M059J (cell line): Measurements from ENCODE around the gene PDE1C. TPM values are rescaled to one million over a fixed set of nuclear protein-coding genes. Genes with fewer than 3 reads are reported as not detected.

ENCODE experiments used
- DNase-seq: peaks from one replicate; pipeline ENCODE4 v3.0.0-alpha.2; 2012; ENCODE audit warnings: low read depth
- total RNA-seq: library from RNA; depleted of rRNA; stranded (reverse); fragments of >200 nt; shearing (Covaris generic); gene quantifications from 2 replicates; pipeline ENCODE4 v1.2.3, GENCODE V29; 2014

Gene PDE1C
- total RNA-seq, 1 experiment from 2014 or later, result 70.6 TPM

DNA sequence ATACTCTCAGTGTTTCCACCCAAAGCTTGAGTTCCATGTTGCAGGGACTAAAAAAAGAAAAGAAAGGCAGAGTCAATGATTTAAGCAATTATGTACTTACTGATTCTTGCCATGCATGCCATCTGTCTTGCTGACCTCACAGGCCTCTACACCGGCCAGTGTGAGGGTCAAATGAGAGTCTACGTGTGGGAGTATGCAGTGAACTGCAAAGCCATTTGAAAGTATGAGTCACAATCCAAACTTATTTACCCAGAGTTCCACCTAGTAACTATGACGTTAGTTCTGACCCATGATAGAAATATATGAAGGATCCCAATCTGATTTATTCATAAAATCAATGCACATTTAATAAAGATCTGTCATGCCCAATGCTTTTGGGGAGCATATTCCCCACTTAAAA is 26.5 kb downstream of the PDE1C start:
- DNase-seq, result peak; percentile 94

DNA sequence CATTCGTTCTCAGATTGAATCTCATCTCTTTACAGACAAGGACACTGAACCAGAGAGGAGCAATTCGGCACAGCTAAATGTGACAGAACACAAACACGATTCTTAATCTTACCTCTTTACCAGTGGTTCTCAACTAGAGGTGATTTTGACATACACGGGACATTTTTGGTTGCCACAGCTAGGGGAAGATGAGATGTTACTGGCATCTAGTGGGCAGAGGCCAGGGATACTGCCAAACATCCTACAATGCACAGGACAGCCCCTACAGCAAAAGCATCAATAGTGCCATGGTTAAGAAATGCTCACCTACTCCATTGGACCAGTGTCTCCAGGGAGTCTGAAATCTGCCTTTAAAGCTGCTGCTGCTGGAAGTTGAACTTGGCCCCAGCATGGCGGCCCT is 27.3 kb downstream of the PDE1C start:
- DNase-seq, result no peak

DNA sequence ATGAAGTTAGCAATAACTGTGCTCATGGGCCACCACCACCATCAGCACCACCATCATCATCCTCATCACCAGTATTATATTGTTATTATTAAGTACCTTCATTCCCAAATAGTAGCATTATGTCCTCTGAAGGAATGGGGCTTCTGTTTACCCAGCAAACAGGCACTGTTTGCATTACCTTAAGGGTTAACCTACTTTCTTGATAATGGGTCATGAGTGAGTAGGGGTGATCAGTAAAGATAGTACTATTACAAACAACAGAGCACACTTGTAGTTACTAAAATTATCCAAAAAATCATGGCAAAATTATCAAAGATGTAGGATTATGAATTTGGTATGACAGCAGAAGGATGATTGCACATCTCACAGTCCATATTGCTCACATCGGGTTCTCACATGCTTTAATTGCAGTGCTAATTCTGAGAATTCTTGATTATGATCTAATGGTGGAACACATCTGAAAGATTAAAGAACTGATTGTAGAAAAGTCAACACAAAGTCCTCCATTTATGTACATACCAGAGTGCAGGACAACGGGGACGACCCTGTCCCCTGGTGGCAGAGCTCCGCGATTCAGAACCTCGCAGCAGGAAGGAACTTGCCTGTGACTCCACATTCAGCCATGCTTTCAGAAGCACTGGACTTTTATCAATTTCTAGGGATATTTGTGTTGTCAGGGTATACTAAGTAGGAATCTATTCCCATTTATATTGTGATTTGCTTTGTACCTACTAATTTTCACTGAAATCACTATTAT is 31.0 kb downstream of the PDE1C start:
- DNase-seq, result no peak

DNA sequence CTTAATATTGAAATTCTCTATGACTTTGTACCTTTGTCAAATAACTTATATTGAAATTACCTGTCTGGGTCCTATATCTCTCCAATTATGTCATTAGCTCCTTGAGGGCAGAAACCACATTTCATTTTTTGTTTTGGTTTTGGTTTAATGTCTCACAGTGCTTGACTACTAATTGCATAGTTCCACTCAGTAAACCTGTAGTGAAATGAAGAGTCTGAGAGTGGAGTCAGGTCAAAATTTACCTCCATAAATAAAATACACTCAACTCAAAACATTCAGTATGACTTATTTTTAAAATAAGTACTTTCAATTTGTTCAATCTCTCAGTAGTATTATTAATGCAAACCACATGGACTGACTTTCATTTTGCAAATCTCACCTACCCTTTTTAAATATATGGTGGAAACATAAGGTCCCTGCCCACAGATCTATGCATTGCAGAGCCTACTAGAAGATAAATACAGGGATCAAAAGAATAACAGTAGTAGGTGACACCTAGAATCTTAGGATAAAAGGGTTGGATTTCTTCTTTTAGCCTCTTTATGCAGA is 32.5 kb downstream of the PDE1C start:
- DNase-seq, result peak; percentile 51

DNA sequence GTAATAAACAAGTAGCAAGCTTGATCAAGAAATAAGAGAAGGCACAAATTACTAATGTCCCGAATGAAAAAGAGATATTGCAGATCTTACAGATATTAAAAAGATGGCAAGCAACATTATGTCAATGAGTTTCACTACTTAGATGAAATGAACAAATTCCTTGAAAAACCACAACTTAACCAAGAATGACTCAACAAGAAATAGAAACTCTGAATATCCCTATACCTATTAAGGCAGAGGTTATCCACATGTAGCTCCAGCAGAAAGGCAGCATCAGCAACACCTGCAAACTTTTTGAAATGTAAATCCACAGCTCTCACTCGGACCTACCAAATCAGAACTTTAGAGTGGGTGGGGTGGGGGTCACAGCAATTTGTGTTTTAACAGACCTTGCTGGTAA is 33.6 kb downstream of the PDE1C start:
- DNase-seq, result peak; percentile 80

DNA sequence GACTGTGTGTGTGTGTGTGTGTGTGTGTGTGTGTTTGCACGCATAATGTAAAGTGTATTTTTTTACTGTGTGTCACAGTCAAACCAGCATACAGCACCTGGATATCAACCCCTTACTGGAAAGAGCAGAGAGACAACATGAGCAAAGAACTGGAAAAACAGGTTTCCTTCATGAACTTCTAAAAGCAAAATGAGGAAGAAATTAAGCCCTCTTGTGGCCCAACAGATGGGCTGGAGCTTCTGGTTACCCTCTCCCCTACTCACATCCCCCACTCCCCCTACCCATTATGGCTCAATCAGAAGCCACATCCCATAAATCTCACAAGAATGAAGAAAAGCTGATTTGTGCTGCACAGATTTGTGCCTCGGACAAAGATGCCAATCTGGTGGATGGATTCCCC is 36.2 kb downstream of the PDE1C start:
- no peak for DNase-seq

DNA sequence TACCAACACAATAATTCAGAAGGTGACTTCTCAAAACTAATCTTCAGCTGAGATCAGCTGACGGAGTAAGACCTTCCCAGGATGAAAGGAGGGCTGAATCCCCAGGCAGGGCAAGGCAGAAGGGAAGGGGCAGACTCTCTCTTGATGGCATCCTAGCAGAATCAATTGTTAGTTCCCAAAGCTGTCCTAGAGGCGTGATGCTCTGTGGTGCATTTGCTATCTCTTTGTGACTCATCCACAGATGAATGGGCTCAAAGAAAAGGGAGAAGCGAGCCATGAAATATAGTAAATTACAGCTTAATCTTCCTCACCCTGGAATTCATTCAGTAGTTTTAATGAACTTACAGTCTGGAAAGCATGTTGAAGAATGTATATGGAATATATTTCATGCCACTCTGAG is 37.2 kb downstream of the PDE1C start:
- DNase-seq, result peak; percentile 46

DNA sequence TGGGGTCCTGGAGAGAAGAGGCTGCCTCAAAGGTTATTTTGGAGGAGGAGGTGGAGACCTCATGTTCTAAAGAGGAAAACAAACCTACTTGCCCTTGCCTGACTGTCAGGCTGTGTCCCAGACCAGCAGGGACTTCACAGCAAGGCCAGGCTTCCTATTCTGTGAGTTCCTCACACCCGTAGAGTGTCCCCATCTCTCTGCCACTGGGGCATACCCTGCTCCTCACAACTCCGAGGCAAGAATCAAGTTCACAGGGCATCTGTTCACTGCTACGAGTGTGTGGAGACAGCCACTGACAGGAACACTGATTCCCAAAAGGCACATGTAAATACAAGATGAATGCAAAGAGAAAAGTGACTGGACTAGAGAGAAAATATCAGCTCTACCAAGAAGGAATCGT is 38.0 kb downstream of the PDE1C start:
- DNase-seq, result no peak

DNA sequence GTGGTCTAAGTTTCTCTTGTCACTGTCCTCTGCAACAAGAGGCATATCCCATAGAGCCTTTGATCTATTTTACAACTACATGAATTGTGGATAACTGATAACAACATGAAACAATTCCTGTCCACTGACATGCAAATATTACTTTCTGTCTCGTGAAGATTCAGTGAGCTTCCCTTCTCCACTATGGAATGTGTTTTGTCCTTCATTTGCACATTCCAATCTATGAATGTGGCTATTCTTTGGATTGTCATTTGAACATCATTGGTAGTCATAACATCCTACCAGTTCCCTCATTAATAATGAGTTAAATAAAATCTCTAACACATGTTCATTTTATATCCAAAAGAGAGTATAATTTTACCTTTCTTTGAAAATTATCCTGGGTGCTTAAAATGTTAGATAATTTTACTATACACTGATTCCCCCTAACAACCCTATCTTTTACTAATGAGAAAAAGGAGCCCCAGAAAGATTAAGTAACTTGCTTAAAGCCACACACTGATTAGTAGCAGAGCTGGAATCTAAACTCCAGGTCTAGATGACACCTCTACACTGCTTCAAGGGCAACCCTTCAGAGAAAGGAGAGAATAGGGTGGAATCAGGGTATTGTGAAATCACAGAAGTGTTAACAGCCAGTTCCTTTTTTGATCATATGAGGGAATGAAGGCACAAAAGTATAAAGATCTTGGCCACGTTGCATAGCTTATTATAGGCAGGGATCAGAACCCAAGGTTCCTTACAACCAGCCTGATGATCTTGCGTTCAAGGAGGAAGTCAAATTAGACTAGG is 39.1 kb downstream of the PDE1C start:
- peak; percentile 46 for DNase-seq

DNA sequence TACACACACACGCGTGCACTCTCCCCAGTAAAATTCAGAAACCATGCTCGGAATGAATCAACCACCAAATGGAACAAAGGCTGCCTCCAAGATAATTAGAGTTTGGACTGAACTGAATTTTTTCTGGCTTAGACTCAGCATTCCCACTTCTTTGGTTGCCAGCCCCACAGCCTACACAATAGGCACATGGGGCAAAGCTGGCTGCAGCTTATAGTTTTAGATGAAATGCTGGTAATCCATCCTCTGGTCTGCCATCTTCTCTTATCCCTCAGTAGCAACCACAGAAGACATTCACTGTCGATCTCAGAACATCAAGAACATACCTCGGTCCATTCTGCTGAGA is 44.2 kb downstream of the PDE1C start:
- no peak for DNase-seq

DNA sequence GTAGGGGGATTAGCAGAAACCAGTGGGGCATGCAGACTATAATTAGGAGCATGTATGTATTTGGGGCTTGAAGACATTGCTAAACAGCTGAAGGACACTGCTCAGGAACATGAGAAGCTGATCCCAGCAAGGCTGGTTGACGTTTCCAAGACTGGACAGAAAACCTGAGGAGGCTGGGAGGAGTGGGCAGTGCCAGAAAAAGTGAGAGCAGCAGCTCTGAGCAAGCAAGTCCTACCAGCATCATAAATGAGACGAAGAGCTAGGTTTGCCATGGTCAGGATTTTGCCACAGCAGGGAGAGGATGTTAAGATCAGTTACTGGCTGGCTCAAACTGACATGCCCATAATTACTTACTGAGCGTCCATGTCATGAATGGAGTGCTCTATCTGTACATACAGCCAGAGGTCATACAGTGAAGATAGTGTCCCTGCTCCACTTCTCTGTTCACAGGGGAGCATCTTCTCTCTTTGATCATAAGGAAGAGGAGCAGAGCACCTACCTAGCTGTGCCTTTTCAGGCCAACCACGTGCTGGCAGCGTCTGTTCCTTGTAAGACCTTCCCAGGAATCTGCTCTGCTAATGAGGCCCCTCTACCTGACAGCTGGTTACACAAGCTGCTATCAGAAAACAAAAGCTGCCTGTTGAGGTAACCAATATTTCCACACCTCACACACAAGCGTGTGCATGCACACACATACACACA is 44.7 kb downstream of the PDE1C start:
- DNase-seq, result no peak

DNA sequence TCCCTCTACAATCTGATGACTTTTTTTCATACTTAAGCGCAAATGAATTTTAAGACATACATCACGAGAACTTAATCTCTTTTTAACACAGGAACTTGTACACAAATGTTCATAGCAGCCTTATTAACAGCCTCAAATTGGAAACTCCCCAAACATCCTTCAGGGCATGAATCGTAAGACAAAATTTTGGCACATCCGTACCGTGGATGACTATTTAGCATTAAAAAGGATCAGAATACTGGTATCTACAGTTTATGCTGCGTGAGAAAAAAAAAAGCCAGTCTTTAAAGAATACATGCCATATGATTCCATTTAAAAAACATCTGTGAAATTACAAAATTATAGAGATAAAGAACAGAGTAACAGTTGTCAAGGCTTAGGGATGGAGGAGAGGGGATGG is 46.8 kb downstream of the PDE1C start:
- peak; percentile 55 for DNase-seq

DNA sequence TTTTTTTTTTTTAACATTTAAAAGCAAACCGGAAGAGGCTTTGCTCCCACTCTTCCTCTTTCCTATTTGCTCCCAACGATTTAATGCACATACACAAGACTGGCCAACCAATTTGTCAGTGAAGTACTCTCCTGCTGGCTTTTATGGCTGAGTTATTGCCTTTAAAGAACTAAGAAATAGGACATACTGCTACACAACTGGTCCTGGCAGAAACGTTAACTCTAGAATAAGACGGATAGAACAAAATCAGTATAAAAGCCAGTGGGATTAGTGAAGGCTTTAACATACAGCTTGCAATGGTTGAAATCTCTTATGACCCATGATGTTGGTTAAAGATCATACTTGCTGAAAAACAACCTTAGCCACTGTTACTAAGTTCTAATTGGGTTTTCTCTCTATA is 47.2 kb downstream of the PDE1C start:
- no peak for DNase-seq

DNA sequence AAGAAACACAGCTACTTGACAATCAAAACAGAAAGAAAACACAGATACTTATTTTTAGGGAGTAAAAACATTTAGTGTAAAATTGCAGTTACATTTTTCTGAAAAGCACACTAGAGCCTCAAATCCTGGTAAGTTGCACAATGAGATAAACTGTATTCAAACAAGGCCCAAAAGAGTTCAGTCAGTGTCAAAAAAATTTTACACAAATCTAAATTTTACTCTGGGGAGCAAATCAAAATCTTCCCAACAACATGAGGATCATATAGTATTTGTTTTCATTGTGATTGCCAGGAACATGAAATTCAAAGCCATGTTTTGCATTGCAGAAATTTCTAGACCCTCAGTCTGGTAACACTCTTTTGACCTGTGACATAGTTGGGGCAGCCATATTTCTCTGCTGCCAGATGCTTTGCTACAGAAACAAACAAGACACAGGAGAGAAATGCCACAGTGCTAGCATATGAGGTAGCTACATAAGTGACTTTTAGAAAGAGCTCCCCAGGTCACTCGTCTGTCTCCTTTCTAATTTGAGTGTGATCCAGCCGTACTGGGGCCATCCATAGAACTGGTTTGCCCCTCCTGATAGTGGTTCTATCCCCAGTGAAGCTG is 49.6 kb downstream of the PDE1C start:
- no peak for DNase-seq

DNA sequence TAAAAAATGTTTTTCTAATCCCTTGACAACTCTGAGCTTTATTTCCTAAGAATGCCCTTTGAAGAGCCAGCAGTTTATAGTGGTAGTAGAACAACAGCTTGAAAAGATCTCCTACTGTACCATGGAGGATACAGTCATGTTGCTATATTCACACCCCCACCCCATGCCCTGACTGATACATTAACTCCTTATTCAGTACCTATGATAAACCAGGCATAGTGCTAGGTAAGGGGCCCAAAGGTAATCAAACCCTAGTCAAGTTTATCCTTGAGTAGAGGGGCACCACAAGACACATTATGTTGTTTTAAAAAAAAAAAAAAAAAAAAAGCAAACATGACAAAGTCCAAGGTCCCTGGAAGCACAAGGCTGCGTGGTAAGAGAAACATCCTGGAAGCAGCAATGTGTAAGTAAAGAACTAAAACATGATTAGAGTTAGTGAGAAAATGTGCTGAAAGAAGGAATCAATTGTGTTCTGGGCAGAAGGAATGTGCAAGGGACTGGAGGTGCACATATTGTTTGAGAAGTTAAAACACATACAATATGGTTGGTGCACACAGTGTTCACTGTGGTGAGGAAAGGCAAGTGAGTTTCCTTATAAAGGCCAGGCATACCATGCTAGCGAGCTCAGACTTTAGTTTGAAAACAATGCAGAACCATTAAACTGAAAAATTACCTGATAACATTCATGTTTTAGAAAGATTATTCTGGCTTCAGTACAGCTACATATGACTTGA is 51.2 kb downstream of the PDE1C start:
- DNase-seq, result peak; percentile 39

DNA sequence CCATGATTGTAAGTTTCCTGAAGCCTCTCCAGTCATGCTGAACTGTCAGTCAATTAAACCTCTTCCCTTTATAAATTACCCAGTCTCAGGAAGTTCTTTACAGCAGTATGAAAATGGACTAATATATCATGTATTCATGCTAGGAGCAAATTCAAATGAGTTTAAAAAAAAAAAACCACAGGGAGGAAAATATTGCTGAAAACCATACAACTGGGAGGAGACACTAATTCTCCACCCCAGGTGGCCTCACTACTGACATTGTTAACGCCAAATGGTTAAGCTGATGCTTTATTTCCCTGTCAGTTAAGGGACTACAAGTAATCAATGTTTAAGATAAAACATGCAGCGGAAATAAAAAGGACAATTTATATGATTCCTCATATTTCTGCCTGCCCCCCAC is 55.1 kb downstream of the PDE1C start:
- DNase-seq, result no peak

DNA sequence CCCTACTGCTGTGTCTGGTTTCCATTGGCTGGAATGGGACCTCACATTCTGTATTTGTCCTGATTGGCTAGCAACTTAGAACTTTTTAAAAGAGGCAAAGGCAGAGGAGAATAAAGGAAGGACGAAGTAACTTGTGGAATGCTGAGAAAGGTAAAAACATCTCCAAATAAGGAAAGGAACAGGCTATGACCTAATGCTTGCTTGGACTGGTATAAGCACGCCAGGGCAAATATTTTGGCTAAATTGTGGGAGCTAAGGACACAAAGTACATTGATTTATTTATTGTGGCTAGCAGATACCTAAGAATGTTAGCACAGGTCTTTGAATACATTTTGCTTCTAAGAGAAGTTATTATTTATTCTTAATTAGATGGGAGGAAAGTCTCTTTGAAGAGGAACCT is 56.7 kb downstream of the PDE1C start:
- DNase-seq, result peak; percentile 54

DNA sequence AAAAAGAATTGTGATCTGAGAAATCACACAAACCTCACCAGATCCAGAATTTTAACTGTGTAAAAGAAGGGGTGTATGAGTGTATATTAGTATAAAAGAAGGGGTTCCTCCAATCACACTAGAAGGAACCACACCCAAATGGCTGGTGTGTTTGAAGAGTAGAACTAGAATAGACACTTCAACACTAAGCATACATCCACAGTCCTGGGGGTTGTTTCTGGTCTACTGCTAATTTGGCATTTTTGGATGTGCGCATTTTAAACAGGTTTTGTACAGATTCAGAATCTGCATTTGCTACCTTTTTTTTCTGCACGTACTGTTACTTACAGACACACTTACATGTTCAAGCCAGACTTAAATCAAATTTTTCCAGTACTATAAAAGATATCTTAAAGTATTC is 64.6 kb downstream of the PDE1C start:
- DNase-seq, result no peak

DNA sequence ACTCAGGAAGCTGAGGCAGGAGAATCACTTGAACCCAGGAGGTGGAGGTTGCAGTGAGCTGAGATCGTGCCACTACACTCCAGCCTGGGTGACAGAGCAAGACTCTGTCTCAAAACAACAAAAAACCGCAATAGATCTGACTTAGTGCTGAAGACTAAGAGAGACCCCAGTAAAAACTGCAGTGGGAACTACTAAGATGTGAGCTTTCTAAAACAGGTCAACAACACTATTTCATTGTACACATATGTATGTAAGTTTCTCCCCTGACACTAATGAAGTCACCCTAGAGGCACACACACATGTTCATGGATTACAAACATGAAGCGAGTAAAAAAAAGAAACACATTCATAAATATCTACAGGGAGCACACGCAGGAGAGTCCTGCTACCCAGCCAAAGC is 68.3 kb downstream of the PDE1C start:
- no peak for DNase-seq

DNA sequence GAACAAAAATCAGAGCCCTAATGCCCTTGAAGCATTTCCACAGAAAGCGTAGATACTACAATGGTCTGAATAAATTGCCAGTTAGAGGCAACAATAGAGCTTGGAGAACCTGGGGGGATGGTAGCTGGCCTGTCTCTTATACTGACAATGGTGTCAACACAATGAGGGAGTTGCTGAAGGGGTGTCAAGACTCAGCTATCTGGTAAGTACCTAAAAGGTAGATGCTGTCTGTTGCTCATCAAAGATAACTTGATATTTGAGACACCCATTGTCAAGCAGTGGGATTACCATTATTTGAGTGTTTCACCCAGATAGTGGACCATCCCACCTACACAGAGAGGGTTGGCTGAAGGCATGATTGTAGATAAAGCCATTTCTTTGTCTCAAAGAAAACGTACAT is 72.8 kb downstream of the PDE1C start:
- DNase-seq, result no peak

DNA sequence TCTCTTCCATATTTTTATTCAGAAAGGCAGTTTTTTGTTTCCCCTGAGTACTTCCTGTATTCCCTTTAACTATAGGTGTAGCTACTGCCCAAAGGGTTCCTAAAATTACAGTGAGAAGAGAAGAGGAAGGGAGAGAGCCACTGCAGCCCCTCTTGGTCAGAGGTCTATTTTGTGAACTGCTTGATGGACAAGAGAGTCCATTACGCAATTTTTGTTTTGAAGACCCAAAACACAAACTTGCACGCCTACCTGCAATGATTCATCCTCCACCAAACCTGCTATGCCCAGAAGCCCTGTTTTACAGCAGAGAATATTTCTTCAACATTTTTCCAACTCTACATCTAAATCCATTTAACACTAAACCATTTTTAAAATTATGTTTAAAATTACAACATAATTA is 75.1 kb downstream of the PDE1C start:
- no peak for DNase-seq
